GM12875 (cell line): ENCODE data around the gene ARHGEF38.
"Not testable (repeated sequence)": the region's sequence is repeated elsewhere in the genome, so short reads cannot be mapped to it uniquely, and the experiment has no call there.

Experiments used
- H3K4me3 ChIP-seq: one replicate; pipeline ENCODE4 v1.5.1; 2011; ENCODE audit warnings: low read depth, low read length, control low read depth
- TF ChIP-seq, protein P1 (sequence below): IDR thresholded peaks from 2 replicates; pipeline ENCODE4 v1.5.1; 2011; ENCODE audit warnings: low read depth, mild to moderate bottlenecking, control low read depth, inconsistent platforms, low read length, moderate library complexity, borderline replicate concordance; ENCODE audit not compliant: insufficient read depth

ARHGEF38 gene

DNA sequence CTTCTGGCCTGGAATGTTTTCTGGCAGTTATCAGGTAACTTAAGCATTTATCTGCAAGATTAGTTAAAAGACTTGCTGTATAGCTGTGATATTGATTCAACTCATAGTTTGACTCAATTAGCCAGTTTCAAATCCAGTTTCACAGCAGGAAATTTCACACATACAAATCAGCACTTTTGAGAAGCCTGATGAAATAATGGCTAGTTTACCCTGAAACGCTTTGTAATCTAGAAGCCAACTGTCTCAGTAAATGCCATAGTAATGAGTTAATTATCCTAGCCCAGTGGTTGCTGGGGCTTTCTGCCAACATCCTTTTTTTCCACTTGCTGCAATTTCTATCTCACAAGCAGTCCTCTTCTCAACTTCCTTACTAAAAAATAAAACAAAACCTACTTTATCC, 53.1 kb downstream of the ARHGEF38 start:
- TF ChIP-seq, protein P1, sequence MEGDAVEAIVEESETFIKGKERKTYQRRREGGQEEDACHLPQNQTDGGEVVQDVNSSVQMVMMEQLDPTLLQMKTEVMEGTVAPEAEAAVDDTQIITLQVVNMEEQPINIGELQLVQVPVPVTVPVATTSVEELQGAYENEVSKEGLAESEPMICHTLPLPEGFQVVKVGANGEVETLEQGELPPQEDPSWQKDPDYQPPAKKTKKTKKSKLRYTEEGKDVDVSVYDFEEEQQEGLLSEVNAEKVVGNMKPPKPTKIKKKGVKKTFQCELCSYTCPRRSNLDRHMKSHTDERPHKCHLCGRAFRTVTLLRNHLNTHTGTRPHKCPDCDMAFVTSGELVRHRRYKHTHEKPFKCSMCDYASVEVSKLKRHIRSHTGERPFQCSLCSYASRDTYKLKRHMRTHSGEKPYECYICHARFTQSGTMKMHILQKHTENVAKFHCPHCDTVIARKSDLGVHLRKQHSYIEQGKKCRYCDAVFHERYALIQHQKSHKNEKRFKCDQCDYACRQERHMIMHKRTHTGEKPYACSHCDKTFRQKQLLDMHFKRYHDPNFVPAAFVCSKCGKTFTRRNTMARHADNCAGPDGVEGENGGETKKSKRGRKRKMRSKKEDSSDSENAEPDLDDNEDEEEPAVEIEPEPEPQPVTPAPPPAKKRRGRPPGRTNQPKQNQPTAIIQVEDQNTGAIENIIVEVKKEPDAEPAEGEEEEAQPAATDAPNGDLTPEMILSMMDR = no peak
- H3K4me3 ChIP-seq = no peak overlapping the region

DNA sequence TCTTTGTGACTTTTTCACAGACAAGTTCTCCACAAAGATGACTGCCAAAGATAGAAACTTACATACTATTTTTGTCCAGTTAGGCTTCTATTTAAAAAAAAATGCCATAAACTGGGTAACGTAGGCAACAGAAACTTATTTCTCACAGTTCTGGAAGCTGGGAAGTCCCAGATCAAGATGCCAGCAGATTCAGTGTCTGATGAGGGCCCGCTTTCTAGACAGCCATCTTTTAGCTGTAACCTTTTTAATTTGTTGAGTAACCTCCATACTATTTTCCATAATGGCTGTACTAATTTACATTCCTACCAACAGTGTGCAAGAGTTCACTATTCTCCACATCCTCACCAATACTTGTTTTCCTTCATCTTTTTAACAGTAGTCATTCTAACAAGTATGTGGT, 55.5 kb downstream of the ARHGEF38 start:
- TF ChIP-seq, protein P1 = no peak
- no peak overlapping the region for H3K4me3 ChIP-seq

DNA sequence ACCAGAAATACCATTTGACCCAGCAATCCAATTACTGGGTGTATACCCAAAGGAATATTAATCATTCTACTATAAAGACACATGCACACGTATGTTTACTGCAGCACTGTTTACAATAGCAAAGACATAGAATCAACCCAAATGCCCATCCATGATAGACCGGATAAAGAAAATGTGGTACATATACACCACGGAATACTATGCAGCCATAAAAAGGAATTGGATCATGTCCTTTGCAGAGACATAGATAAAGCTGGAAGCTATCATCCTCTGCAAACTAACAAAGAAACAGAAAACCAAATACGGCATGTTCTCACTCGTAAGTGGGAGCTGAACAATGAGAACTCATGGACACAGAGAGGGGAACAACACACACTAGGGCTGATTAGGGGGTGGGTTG, 57.4 kb downstream of the ARHGEF38 start:
- H3K4me3 ChIP-seq = not testable (repeated sequence)

DNA sequence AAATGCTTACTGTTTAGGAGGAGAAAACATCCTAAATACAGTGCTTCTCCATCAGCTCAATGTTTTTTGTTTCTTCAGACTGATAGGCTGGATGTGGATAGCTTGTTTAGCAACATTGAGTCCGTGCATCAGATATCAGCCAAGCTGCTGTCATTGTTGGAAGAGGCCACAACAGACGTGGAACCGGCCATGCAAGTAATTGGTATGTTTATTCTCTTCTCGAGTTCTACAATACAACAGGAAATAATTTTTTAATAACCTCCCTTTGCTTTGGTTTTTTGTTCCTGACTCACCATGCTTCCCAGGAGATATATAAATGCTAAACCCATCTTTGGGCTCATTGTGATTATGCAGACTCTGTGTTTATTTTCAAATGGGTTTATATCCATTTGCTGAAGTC, 60.9 kb downstream of the ARHGEF38 start:
- TF ChIP-seq, protein P1 = no peak
- no peak overlapping the region for H3K4me3 ChIP-seq

DNA sequence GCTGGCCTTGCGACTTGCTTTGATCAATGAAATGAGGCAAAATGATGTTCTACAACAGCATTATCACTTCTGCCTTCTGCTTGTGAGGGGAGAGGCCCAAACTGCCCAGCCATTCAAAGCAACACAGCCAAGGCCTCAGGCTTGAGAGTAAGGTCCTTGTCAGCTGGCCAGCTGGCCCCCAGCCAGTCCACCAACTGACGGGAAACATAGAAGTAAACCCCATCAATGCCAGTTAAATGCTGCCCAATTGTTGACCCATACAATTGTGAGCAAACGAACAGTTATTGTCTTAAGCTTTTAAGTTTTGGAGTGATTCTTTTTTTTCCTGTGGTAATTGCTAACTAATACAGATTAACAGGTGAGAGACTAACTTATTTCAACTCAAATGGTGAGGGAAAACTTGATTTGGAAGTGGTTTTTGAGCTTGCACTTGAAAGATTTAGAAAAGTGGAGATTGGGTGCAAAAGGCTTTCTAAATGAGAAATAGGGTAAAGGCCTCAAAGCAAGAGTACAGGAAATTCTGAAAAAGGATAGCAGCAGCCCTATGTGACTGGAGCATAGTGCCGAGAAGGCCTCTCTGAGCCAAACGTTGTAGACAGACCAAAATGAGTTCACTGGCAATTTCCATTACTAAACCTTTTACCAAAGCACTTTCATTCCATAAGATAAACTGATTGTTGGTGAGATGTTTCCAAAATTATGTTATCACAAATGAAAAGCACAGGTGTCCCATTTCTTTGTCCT, 66.9 kb downstream of the ARHGEF38 start:
- TF ChIP-seq, protein P1 = no peak
- H3K4me3 ChIP-seq = no peak overlapping the region

DNA sequence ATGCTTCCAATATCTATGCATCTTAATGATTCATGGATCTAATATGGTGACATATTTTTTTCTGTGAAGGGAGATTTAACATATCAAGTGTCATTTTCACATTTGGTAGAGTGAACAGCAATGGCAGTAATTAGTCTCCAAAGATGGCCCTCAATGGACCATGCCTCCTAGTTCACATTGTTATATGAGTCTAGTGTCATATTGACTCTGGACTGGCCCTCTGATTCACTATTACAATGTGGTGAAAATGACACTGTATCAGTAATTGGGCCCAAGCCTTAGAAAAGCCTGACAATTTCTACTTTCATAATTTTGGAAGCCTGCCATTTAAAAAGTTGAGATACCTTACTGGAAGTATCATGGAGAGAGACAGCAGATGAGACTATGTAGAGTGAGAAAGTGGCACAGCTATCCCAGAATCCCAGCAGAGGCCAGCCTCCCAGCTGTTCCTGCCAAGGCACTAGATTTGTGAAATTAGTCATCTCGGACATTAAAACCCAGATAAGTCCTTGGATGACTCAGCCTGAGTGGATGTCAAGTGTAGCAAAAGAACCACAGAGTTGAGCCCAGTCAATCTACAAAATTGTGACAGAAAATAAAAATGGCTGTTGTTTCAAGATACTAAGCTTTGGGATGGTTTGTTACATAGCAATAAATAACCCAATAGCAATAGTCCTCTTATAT, 68.4 kb downstream of the ARHGEF38 start:
- TF ChIP-seq, protein P1 = no peak

DNA sequence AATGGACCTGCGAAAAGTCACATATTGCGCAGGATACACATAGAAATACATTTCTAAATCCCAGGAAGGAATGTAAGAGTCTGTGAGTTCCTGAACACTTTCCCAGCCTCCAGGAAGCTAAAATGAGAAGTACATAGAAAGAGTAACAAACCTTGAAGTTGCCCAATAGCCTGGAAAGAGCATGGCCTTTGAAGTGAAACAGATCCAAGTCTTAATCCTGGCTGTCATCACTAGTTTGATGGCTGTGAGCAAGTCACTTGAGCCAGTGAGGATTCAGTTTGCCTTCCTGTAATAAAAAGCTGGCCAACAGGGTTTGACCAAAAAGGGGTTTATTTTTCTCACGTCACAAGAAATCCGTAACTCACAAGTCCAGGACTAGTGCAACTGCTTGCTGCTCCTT, 69.8 kb downstream of the ARHGEF38 start:
- no peak overlapping the region for H3K4me3 ChIP-seq
- TF ChIP-seq, protein P1 = no peak

More for the DNA sequence above, 68.4 kb downstream of the ARHGEF38 start:
- H3K4me3 ChIP-seq = no peak overlapping the region
